HG03066 (cell line): Measurements from ENCODE around the gene EIF3C.
"Not testable (repeated sequence)": the region's sequence is repeated elsewhere in the genome, so short reads cannot be mapped to it uniquely, and the experiment has no call there.

ENCODE experiments used
- ATAC-seq: cut with Tn5 transposase; IDR thresholded peaks from one replicate; pipeline ENCODE4 v1.9.1; 2021; ENCODE audit warnings: low read depth; ENCODE audit not compliant: unreplicated experiment

The EIF3C gene

DNA sequence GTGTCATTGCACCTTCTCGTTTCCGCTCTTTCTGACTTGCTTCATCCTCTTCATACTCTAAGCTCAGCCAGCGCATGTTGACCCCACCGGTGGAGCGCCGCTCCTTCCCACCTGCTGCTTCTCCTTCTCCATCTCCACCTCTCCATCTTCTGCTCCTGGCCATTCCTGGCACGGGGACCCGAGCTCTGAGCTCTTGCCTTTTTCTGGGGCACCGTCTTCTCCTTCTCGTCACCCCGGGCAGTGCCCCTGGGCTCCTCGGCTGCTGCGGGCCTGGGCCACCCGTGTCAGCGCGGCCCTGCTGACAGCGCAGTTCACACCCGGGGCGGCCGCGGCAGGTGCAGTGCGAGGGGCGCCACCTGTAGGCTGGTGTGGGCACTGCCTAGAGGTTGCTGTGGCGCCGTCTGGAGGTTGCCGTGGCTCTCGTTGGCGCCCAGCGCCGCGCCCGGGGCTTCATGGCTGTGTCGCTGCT, 38.8 kb downstream of the EIF3C start:
- ATAC-seq, result not testable (repeated sequence)

DNA sequence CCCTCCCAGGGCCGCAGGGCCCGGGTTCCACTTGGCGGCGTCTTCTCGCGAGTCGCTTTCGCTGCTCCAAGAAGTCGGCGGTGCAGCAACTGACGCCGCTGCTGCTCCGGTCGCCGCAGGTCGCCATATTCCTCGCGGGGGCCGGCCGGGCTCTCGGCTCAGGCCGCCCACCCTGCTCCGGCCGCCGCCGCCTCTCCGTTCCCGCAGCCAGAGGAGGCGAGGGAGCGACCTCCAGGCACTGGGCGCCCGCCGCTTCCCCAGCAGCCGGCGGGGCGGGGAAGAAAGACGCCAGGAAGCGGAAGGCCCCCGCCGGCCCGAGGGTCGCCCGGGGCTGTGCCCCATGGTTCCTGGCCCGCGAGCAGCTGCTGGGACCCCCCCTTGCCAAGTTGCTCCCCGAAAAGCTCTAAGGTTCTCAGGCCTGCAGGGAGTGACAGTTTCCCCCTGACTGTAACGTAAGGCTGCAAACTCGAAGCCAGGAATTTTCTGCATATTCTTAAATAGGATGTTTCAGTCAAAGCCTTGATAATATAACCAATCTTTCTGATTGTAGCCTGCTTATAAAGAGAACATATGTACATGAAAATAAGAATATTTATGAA, 39.3 kb downstream of the EIF3C start:
- not testable (repeated sequence) for ATAC-seq

DNA sequence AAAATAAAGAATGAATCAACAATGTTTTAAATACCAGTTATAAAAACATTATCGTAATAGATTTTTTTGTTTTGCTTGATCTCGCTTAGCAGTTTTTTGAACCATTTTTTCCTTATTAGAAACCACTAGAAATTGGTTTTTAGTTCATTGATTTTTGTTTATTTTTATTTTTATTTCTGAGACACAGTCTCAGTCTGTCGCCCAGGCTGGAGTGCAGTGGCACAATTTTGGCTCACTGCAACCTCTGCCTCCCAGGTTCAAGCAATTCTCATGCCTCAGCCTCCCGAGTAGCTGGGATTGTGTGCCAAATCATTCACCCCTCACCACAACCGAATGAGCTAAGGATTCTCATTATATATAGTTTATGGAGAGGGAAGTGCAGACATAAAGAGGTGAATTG, 40.2 kb downstream of the EIF3C start, which contains the start of gene NPIPB9:
NPIPB9 (plus strand) TSS at position 301 of the 400 bp plus-strand sequence.
- ATAC-seq, result not testable (repeated sequence)

DNA sequence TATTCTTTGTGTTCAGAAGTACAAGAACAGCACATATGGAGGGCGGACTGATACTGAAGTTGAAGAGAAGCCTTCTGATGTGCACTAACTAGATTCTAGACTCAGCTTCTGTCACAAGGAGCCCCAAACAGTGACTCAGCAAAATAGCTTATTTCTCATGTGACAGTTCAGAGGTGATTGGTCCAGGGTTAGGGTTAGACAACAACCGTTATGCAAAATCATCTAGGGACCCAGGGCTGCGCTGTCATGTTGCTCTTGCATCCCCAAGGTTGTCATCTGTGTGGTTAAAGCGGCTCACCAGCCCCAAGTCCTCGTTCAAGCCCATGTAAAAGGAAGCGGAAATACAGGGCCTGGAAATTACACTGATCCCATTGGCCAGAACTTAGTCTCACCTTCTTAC, 70.4 kb downstream of the EIF3C start:
- not testable (repeated sequence) for ATAC-seq

DNA sequence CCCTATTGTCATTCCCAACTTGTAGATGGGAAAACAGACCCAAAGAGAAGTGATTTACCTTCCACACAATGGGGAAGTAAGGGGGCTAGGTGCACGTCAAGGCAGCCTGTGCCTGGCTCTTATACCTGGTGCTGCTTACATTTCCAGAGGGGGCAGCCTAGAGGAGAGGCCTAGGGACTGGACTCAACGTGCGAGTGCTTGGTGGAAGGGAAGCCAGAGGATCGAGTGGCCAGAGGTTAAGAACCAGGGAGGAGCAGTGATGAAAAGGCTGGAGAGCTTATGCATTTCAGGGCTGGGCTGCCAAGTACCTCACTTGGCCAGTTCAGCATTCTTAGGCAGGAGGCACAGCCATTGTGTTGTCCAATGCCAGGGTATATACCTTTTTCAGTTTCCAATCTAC, 71.1 kb downstream of the EIF3C start:
- ATAC-seq, result not testable (repeated sequence)
